Mucosa of rectum (tissue), 2 donors: ENCODE data around the gene ZBTB17.

Experiments used
- H3K27ac ChIP-seq, 2 donors: one replicate each; pipeline ENCODE4 v1.7.0; 2013; ENCODE audit warnings: inconsistent platforms in 2 of 2, low read depth in 2 of 2, low read length in 2 of 2
- H3K27me3 ChIP-seq, 2 donors: one replicate each; pipeline ENCODE4 v1.7.0; 2013; ENCODE audit warnings: low read length in 2 of 2; ENCODE audit not compliant: control insufficient read depth in 2 of 2, insufficient read depth in 2 of 2
- H3K36me3 ChIP-seq, 2 donors: one replicate each; pipeline ENCODE4 v1.7.0; 2013; ENCODE audit warnings: low read length in 2 of 2; ENCODE audit not compliant: control insufficient read depth in 2 of 2, insufficient read depth in 2 of 2
- H3K4me1 ChIP-seq, 2 donors: one replicate each; pipeline ENCODE4 v1.7.0; 2013; ENCODE audit warnings: low read length in 2 of 2, mild to moderate bottlenecking in 1 of 2; ENCODE audit not compliant: control insufficient read depth in 2 of 2, insufficient read depth in 2 of 2
- H3K4me3 ChIP-seq, 2 donors: one replicate each; pipeline ENCODE4 v1.7.0; 2013; ENCODE audit warnings: low read length in 2 of 2
- H3K9ac ChIP-seq, 2 donors: one replicate each; pipeline ENCODE4 v1.7.0; 2013; ENCODE audit warnings: low read length in 2 of 2, low read depth in 1 of 2, mild to moderate bottlenecking in 1 of 2
- H3K9me3 ChIP-seq, 2 donors: one replicate each; pipeline ENCODE4 v1.7.0; 2013; ENCODE audit warnings: low read length in 2 of 2; ENCODE audit not compliant: control insufficient read depth in 2 of 2
- donor health status: healthy.
- donor health status: Normal muscosa, but diverticular disease.

ZBTB17 gene

GRCh38 chr1:15953791-15954241 lies 22.1 kb downstream of the ZBTB17 start:
- Histone ChIP-seq H3K4me1 (peaks cover 8 to 21% of the 10 kb centered on the region in 2 donors), H3K36me3 (no peaks in the 10 kb centered on the region), H3K9me3 (no peaks in the 10 kb centered on the region), H3K4me3 (no peak overlapping the region), H3K27ac (no peak overlapping the region), H3K27me3 (no peaks in the 10 kb centered on the region), H3K9ac (no peak overlapping the region)

GRCh38 chr1:15953294-15953771 lies 22.6 kb downstream of the ZBTB17 start:
- Histone ChIP-seq H3K9ac (no peak overlapping the region), H3K4me1 (peaks cover 8 to 21% of the 10 kb centered on the region in 2 donors), H3K27ac (no peak overlapping the region)

GRCh38 chr1:15952317-15953258 lies 23.3 kb downstream of the ZBTB17 start:
- no peak overlapping the region for H3K4me3 ChIP-seq
- no peaks in the 10 kb centered on the region for H3K27me3 ChIP-seq
- peaks cover 8 to 21% of the 10 kb centered on the region in 2 donors for H3K4me1 ChIP-seq
- peaks cover 6 to 7% of the 10 kb centered on the region in 2 donors for H3K36me3 ChIP-seq
- H3K9me3 ChIP-seq = no peaks in the 10 kb centered on the region
- H3K9ac ChIP-seq = no peak overlapping the region
- no peak overlapping the region for H3K27ac ChIP-seq

More at GRCh38 chr1:15953294-15953771, 22.6 kb downstream of the ZBTB17 start:
- Histone ChIP-seq H3K9me3 (no peaks in the 10 kb centered on the region), H3K27me3 (no peaks in the 10 kb centered on the region), H3K36me3 (peaks cover 0 to under 1% of the 10 kb centered on the region in 2 donors), H3K4me3 (no peak overlapping the region)

- H3K9ac ChIP-seq = peak overlapping the region in 1 of 2 donors; percentile 24
- H3K4me1 ChIP-seq = peaks cover 8 to 21% of the 10 kb centered on the region in 2 donors
These were observed 24.4 kb downstream of the ZBTB17 start for GRCh38 chr1:15951341-15952153.

GRCh38 chr1:15950763-15951295 lies 25.1 kb downstream of the ZBTB17 start:
- Histone ChIP-seq H3K36me3 (peaks cover 22 to 25% of the 10 kb centered on the region in 2 donors), H3K27me3 (no peaks in the 10 kb centered on the region), H3K27ac (peak overlapping the region in 1 of 2 donors; percentile 63), H3K9ac (no peak overlapping the region), H3K9me3 (no peaks in the 10 kb centered on the region), H3K4me3 (no peak overlapping the region), H3K4me1 (peaks cover 8 to 19% of the 10 kb centered on the region in 2 donors)

More at GRCh38 chr1:15951341-15952153, 24.4 kb downstream of the ZBTB17 start:
- Histone ChIP-seq H3K9me3 (no peaks in the 10 kb centered on the region), H3K27me3 (no peaks in the 10 kb centered on the region), H3K4me3 (no peak overlapping the region), H3K36me3 (peaks cover 16 to 18% of the 10 kb centered on the region in 2 donors), H3K27ac (peak overlapping the region in 1 of 2 donors; percentile 3)

- H3K4me3 ChIP-seq = no peak overlapping the region
- peaks cover 27 to 29% of the 10 kb centered on the region in 2 donors for H3K36me3 ChIP-seq
- peak overlapping the region; percentile 63 to 78 for H3K27ac ChIP-seq
- H3K9ac ChIP-seq = peak overlapping the region in 1 of 2 donors; percentile 7
- peaks cover 8 to 15% of the 10 kb centered on the region in 2 donors for H3K4me1 ChIP-seq
- no peaks in the 10 kb centered on the region for H3K27me3 ChIP-seq
- no peaks in the 10 kb centered on the region for H3K9me3 ChIP-seq
These were observed 25.6 kb downstream of the ZBTB17 start for GRCh38 chr1:15950302-15950701.

- peaks cover 8 to 15% of the 10 kb centered on the region in 2 donors for H3K4me1 ChIP-seq
- peak overlapping the region; percentile 27 to 51 for H3K9ac ChIP-seq
- peaks cover 31 to 35% of the 10 kb centered on the region in 2 donors for H3K36me3 ChIP-seq
- no peaks in the 10 kb centered on the region for H3K9me3 ChIP-seq
- peak overlapping the region; percentile 9 to 22 for H3K4me3 ChIP-seq
- H3K27ac ChIP-seq = peak overlapping the region; percentile 63 to 78
- no peaks in the 10 kb centered on the region for H3K27me3 ChIP-seq
These were observed 26.3 kb downstream of the ZBTB17 start for GRCh38 chr1:15949453-15950245.

- Histone ChIP-seq H3K36me3 (peaks cover 38 to 41% of the 10 kb centered on the region in 2 donors), H3K9me3 (no peaks in the 10 kb centered on the region), H3K4me1 (peaks cover 8 to 11% of the 10 kb centered on the region in 2 donors), H3K9ac (peak overlapping the region; percentile 27 to 51), H3K27me3 (no peaks in the 10 kb centered on the region), H3K4me3 (peak overlapping the region in 1 of 2 donors; percentile 9), H3K27ac (peak overlapping the region; percentile 63 to 78)
These were observed 27.1 kb downstream of the ZBTB17 start for GRCh38 chr1:15948595-15949452.
